IPS DF 4.7 (cell line): ENCODE results near the gene MLYCD.

ENCODE experiments used
- DNase-seq: peaks from one replicate; pipeline ENCODE4 v3.0.0-alpha.2; 2013; ENCODE audit warnings: low spot score; ENCODE audit errors: extremely low read depth

The MLYCD gene

DNA sequence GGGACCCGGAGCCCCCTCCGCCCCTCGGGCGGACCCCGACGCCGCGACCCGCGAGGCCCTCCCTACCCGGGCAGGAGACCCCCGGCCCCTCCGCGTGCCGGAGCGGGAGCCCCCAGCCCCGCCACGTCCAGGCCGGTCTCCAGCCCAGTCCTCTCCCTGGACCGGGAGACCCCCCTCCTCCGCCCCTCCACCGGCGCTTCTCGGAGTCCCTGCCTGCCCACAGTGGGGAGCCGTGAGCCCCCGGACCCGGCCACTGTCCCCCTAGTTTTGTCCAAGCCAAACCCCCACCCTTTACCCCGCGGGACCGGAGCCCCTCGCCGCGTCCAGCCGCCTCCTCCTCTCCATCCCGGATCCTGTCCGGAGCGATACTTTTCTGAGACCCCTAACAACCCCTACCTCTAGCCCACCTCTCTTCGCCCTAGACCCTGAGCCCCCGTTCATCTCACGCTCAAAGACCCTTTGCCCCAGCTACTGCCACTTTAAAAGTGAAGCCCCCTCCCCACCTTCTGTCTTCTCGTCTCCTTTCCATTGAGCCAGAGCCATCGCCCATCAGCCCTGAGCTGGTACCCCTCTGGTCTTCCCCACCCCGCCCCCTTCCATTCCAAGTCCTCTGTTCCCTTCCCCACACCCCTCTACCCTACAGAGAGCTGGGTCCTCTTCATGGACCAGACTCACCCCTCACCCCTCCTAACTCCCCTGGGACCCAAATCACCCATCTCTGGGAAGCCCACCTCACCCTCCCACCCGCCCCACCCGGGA lies 70.2 kb downstream of the MLYCD start:
- DNase-seq: no peak

DNA sequence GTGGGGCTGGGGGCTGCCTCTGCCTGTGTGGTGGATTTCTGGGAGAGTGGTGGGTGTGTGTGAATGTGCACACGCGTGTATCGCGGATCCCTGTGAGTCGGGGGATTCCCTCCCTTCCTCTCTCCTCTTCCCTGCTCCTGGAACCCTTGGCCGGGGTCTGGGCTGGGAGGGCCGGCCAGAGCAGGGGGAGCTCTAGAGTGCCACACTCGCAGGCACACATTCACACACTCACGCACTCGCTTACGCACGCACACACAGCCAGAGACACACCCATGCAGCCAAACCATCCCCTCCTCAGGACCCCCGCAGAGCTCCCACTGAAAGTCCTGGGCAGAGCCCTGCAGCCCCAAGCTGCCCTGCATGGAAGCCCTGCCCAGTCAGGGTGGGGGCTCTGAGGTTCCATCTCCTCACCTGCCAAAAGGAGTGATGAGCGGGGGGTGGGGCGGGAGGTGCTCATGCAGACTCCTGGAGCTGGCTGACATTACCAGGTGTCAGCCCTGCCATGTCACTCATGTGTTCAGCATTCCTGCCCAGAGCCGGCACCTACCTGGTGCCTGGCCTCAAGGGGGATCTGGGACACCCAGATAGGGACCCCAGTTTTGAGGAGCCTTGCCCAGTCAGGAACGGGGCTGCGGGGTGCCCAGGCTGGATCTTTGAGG lies 71.0 kb downstream of the MLYCD start:
- DNase-seq: no peak

DNA sequence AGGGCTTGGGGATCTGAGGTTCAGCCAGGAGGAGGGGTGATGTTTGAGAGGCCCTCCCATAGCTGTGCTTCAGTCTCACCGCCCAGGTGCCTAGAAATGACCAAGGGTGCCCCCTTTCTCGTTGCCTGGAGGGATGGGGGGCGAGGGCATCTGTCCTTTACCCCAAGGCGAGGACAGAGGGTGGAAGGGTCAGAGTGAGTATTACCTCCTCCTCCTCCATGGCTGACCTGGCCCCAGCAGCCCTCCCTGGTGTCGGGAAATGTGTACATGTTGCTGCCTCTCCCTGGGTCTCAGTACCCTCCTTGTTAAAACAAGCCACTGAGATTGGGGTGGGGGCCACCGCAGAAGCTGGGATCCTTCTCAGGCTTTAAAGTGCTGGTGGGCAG lies 71.5 kb downstream of the MLYCD start:
- no peak for DNase-seq

DNA sequence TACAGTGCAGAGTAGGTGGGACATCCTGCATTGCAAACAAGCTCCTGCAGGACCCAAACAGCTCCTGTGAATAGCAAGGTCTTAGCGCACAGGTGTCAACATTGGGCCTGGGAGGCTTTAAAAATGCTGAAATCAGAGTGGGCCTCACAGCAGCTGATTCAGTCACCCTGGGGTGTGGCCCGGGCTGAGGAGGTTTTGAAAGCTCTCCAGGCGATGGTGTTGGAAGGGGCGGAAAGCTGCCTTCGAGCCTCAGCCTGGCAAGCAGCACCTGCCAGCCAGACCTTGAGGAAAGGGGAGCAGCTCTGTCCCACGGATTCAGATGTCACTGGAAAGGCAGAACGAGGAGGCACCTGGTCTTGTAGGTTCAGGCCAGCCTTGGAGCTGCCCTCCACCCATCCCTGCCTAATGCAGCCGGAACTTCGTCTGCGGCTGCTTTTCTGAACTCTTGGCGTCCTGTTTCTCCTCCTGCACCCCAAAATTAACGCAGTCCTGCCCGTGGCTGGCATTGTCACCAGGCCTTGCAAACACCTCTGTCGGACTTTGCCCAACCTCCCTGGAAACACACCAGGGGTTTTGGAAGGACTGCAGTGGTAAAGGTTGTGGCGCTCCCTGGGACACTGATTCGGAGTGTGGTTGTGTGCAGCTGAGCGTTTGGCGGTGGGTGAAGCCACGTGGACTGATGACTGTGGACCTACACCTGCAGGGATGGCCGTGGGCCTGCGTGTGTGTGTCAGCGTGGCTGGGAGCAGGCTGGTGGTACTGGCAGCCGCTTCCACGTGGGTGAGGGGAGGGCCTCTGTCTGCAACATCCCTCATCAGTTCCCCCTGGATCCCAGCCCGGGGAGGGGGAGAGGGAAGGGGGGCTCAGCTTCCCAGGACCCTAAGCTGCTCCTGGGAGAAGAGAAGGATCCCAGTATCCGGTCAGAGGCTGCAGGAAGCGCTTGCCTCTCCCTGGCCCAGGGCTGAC lies 72.5 kb downstream of the MLYCD start:
- no peak for DNase-seq

DNA sequence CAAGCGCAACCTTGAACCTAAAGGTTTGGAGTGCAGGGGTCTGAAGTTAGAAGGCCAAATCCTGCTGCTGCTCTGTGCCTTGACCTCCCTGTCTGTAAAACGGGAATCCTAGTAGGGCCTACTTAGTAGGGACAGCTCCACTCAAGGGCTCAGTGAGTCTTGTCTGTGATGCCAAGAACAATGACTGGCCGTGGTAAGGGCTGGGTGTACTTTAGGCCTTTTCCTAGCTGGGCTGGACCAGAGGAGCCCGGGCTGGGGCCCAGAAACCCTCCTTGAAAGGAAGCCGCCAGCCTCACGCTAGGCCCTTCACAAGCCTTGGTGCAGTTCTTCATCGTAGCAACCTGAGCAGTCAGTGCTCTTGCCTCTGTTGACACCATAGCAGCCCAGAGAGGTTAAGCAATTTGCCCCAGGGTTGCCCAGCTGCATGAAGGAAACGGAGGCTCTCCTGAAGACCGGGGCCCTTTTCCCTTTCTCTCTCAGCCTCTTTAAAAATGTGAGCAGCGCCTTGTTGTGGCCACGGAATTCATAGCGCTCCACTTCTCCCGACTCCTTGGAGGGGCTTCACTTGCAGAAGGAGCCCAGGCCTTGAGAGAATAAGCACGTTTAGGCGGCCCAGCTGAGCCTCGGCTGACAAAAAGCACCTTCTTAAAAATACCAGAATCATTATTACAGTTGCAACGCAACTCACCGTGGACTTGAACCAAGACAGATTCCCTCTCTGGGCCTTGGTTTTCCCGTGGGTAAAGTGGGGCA lies 73.5 kb downstream of the MLYCD start:
- no peak for DNase-seq

DNA sequence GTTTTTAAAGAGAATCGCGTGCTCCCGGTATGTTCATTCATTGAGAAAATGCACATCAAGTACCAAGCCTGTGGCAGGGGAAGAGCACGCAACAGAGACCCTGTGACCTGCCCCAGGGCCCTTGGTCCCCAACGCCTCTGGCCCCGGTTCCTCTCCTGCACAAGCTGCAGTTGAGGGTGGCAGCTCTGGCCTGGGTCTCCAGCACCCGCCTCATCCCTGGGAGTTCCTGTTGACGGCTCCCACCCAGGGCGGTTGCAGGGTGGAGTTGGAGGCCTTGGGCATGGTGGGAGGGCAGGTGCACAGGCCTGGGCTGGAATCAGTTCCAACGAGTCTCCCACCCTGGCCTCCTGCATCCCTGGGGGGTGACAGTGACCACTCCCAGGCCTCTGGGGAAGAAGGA lies 74.2 kb downstream of the MLYCD start:
- DNase-seq: no peak

DNA sequence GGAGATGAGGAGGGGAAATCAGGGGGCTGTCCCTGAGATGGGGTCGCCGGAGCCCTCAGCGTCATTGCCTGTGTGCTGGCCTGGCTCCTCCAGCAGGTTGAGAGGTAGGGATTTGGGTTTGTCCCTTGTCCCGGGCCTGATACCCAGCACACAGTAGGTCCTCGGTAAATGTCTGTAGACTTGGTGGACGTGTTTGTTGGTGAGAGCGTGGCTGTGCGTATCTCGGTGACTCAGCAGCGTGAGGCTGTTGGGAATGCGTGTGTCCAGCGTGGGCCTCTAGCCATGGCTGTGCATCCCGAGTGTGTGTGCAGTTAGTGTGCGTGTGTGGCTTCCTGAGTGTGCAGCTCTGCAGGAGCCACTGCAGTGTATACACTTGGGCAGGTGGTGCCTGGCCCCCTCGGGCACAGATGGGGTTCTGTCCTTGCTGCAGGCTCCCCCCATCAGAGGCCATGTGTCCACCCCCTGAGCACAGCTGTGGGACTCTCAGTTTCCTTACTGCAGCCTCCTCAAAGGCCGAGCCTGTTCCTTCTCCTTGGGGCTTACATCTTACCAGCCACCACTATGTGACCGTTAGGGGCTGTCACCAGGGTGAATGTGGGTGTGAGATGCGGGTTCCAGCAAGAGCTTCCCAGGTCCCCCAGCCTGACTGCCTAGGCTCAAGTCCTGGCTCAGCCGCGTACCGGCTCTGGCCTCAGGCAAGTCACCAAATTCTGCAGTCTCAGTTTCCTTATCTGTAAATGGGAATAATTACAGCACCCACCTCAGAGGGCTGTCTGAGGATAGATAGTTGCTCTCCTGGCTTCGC lies 74.9 kb downstream of the MLYCD start:
- no peak for DNase-seq

DNA sequence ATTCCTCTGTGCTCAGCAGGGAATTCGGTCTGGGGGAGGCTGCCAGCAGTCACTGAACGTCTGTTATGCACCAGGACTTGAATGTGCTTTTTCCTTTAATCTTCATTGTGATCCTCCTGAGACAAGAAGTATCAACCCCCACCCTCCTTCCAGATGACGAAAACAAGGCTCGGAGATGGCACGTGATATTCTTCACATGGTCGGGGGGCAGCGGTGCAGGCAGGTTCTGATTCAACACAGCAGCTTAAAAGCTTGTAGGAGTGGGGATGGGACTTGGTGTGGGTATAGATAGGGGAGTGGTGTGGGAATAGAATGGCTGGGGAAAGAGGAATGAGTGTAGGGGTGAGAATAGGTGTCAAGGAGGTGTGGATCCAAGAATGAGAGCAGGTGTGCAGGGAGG lies 75.6 kb downstream of the MLYCD start:
- no peak for DNase-seq

DNA sequence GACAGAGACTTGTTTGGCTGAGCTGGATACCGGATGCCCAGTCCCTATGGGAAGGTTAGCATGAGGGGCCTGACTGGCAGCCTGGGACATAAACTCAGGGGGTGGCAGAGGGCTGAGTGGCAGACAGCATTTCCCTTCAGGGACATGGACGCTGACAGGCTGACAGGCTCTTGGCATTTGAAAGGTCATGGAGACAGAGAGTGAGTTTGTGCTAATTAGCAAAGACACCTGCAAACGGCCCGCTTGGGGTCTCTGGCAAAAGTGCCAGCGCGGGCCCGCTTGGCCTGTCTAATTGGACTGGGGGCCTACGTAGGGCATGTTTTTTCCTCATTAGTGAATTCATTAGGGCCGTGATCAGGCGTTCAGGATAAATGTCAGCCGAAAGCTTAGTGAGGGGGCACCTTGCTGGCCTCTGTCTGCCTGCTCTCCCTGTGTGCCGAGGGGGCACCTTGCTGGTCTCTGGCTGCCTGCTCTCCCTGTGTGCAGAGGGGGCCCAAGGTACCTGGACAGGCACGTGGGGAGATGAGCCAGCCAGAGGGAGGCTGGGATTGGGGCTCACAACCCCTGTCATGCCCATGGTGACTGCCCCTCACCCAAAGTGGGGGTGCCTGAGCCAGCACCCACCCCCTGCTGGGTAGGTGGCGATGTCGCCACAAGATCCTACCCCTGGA lies 76.8 kb downstream of the MLYCD start:
- DNase-seq: no peak
